ENCODE results near the gene SEMA3E.

SEMA3E gene

DNA sequence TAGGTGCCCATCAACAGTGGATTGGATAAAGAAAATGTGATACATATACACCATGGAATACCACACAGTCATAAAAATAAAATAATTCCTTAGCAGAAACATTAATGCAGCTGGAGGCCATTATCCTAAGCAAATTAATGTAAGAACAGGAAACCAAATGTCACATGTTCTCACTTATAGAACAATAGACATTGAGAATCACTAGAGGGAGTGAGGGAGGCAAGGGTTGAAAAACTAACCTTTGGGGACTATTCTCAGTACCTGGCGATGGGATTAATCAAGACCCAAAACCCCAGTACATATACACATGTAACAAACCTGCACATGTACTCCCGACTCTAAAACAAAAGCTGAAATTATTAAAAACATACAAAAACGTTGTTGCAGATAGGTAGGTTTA lies 222.6 kb downstream of the SEMA3E start:
- CTCF ChIA-PET, result no interaction called here
- TF ChIP-seq, protein P1, sequence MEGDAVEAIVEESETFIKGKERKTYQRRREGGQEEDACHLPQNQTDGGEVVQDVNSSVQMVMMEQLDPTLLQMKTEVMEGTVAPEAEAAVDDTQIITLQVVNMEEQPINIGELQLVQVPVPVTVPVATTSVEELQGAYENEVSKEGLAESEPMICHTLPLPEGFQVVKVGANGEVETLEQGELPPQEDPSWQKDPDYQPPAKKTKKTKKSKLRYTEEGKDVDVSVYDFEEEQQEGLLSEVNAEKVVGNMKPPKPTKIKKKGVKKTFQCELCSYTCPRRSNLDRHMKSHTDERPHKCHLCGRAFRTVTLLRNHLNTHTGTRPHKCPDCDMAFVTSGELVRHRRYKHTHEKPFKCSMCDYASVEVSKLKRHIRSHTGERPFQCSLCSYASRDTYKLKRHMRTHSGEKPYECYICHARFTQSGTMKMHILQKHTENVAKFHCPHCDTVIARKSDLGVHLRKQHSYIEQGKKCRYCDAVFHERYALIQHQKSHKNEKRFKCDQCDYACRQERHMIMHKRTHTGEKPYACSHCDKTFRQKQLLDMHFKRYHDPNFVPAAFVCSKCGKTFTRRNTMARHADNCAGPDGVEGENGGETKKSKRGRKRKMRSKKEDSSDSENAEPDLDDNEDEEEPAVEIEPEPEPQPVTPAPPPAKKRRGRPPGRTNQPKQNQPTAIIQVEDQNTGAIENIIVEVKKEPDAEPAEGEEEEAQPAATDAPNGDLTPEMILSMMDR (IDR thresholded peaks at IDR 0.05; ENCODE audit: control extremely low read depth, extremely low read depth, low read depth, missing control alignments), result no peak
- DNase-seq (ENCODE audit: extremely low spot score), result no peak
- POLR2A ChIA-PET, result no interaction called here

DNA sequence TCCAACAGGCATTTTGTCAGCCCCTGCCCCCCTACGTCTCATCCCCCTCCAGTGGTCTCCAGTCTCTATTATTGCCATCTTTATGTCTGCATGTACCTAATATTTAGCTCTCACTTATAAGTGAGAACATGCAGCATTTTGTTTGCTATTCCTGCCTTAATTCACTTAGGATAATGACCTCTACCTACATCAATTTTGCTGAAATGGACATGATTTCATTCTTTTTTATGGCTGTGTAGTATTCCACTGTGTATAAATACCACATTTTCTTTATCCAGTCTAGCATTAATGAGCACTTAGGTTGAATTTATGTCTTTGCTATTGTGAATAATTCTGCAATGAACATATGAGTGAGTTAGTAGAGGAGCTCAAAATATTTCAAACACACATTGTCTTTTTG lies 229.9 kb downstream of the SEMA3E start:
- ChIA-PET CTCF (no interaction called here), POLR2A (no interaction called here)
- DNase-seq (ENCODE audit: extremely low spot score), result no peak
- TF ChIP-seq, protein P1 (IDR thresholded peaks at IDR 0.05; ENCODE audit: control extremely low read depth, extremely low read depth, low read depth, missing control alignments), result no peak

DNA sequence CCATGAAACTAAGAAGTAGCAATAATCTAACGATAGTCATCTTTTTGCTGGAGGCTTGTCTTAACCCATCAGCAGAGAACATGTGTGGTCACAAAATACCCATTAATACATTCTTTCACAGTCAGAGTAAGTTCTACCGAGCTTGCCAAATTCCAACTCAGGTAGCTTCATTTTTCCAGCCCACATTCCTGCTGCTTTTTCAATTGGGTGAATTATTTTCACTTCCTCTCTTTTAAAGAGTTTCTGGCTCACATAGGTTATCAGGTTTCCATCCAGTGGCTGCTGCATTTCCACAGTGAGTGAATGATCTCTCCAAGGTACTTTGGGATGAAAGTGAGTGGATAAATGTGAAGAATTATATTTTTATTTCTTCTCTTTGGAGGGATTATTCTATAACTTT lies 233.1 kb downstream of the SEMA3E start:
- DNase-seq (ENCODE audit: extremely low spot score), result no peak
- ChIA-PET POLR2A (no interaction called here), CTCF (interaction anchor here (0.7 to 2.0 kb wide), 3 partner anchors 9 to 240 kb away, joined by 3 to 4 read pairs (median 4); no protein-coding TSS in a partner anchor)

DNA sequence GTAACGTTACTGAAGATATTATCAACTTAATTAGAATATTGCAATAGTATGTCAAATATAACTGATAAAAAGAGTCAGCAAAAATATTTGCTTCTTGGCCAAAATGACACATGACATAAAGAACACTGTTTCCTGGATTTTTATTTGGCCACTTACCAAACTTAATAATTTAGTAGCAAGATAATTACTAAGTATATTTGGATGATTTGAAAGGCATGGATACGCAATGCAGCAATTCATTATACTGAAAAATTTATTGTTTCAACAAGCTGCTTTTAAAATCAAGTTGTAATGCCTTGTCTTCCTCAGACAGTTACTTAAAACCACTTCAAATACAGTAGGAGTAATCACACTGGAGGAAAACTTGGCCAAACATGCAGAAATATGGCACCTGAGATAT lies 234.0 kb downstream of the SEMA3E start:
- TF ChIP-seq, protein P1 (IDR thresholded peaks at IDR 0.05; ENCODE audit: control extremely low read depth, extremely low read depth, low read depth, missing control alignments), result no peak
- ChIA-PET CTCF (interaction anchor here (1.3 to 2.0 kb wide), 2 partner anchors 13 to 241 kb away, joined by 4 read pairs; no protein-coding TSS in a partner anchor), POLR2A (no interaction called here)
- DNase-seq (ENCODE audit: extremely low spot score), result no peak

More for the DNA sequence above, 233.1 kb downstream of the SEMA3E start:
- TF ChIP-seq, protein P1 (IDR thresholded peaks at IDR 0.05; ENCODE audit: control extremely low read depth, extremely low read depth, low read depth, missing control alignments), result no peak

DNA sequence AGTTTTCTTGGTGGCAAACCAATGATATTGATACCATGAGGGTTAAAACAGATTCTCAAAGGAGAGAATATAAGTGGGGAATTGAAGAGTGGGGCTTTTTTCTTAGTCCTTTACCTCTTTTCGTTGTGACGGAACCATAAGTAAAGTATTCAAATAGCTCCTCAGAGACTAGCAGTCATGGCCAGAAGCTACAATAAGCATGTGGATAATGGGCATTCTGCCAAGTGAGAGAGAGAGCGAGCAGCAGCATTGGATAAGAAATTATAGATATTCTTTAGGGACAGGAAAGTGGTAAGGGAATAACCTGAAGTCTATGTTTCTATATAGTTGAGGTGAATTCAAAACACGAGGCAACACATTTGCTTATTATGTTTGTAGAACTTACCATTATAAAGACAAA lies 235.1 kb downstream of the SEMA3E start:
- ChIA-PET POLR2A (no interaction called here), CTCF (interaction anchor here (1.0 kb wide), 1 partner anchor 35 kb away, joined by 4 read pairs; no protein-coding TSS in a partner anchor)
- TF ChIP-seq, protein P1 (IDR thresholded peaks at IDR 0.05; ENCODE audit: control extremely low read depth, extremely low read depth, low read depth, missing control alignments), result no peak
- no peak for DNase-seq (ENCODE audit: extremely low spot score)

DNA sequence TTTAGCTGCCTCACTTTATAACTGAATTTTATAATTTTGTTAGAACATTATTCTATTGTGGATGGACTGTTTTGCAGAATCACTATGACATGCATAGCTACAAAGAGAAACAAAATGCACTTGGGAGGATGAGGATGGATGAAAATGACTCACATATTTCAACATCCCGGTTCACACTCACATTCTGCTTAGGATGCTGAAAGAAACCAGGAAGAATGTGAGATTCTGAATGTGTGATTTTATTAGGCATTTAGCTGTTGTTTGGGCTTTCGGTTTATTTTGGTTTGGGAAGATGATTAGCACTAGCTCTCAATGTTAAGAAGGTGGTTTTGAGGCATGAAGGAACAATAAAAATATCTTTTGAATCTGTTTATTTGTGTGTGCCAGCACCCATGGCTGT lies 235.5 kb downstream of the SEMA3E start:
- no peak for DNase-seq (ENCODE audit: extremely low spot score)
- TF ChIP-seq, protein P1 (IDR thresholded peaks at IDR 0.05; ENCODE audit: control extremely low read depth, extremely low read depth, low read depth, missing control alignments), result no peak
- CTCF ChIA-PET, result interaction anchor here (1.0 kb wide), 1 partner anchor 36 kb away, joined by 4 read pairs; no protein-coding TSS in a partner anchor
- POLR2A ChIA-PET, result no interaction called here

All from GM10248 (cell line).